ENCODE measurements around the gene OSGIN1.

OSGIN1 gene

DNA sequence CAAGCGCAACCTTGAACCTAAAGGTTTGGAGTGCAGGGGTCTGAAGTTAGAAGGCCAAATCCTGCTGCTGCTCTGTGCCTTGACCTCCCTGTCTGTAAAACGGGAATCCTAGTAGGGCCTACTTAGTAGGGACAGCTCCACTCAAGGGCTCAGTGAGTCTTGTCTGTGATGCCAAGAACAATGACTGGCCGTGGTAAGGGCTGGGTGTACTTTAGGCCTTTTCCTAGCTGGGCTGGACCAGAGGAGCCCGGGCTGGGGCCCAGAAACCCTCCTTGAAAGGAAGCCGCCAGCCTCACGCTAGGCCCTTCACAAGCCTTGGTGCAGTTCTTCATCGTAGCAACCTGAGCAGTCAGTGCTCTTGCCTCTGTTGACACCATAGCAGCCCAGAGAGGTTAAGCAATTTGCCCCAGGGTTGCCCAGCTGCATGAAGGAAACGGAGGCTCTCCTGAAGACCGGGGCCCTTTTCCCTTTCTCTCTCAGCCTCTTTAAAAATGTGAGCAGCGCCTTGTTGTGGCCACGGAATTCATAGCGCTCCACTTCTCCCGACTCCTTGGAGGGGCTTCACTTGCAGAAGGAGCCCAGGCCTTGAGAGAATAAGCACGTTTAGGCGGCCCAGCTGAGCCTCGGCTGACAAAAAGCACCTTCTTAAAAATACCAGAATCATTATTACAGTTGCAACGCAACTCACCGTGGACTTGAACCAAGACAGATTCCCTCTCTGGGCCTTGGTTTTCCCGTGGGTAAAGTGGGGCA is 19.4 kb downstream of the OSGIN1 start:
- DNase-seq (ENCODE audit: low spot score) = no peak

GRCh38 chr16:83973077-83973476 is 20.0 kb downstream of the OSGIN1 start:
- DNase-seq (ENCODE audit: low spot score) = no peak

- DNase-seq (ENCODE audit: low spot score) = no peak
Observed at GRCh38 chr16:83973581-83974385, 20.7 kb downstream of the OSGIN1 start.

DNA sequence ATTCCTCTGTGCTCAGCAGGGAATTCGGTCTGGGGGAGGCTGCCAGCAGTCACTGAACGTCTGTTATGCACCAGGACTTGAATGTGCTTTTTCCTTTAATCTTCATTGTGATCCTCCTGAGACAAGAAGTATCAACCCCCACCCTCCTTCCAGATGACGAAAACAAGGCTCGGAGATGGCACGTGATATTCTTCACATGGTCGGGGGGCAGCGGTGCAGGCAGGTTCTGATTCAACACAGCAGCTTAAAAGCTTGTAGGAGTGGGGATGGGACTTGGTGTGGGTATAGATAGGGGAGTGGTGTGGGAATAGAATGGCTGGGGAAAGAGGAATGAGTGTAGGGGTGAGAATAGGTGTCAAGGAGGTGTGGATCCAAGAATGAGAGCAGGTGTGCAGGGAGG is 21.4 kb downstream of the OSGIN1 start:
- no peak for DNase-seq (ENCODE audit: low spot score)

- no peak for DNase-seq (ENCODE audit: low spot score)
Observed at GRCh38 chr16:83975590-83976260, 22.7 kb downstream of the OSGIN1 start.

- DNase-seq (ENCODE audit: low spot score) = no peak
Observed at GRCh38 chr16:83977056-83977815, 24.2 kb downstream of the OSGIN1 start.

- no peak for DNase-seq (ENCODE audit: low spot score)
Observed at GRCh38 chr16:83978401-83978904, 25.4 kb downstream of the OSGIN1 start.

DNA sequence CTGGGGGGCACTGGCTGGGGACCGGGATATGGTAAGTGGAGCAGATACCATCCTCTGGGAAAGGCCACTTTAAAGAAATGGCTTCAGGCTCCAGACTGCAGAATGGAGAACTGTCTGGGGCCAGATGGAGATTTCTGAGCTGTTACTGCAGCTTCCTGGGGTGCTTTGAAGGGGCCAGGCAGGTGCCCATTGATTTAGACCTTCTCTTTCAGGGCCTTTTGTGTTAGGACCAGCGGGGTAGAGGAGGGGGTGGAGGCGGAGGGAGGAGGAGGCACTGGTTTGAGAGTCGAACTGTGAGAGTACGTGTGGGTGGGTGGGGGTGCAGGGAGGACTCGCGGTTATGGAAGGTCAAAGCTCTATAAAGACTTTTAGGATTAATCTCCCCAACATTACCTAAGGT is 26.4 kb downstream of the OSGIN1 start:
- DNase-seq (ENCODE audit: low spot score) = no peak

DNA sequence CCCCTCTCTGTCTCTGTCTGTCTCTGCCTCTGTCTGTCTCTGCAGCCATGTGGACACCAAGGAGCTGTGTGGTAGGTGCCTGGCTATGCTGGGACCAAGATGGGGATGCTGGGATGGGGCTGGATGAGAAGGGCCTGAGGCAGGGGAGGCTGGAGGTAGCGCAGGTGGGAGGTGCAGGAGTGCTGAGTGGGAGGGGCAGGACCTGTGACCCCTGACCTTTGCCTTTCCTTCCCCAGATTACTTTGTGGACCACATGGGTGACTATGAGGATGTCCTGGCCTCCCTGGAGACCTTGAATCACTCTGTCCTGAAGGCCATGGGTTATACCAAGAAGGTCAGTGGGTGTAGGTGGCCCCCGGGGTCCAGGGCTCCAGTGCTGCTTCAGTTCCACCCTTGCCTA is 27.8 kb downstream of the OSGIN1 start:
- no peak for DNase-seq (ENCODE audit: low spot score)

DNA sequence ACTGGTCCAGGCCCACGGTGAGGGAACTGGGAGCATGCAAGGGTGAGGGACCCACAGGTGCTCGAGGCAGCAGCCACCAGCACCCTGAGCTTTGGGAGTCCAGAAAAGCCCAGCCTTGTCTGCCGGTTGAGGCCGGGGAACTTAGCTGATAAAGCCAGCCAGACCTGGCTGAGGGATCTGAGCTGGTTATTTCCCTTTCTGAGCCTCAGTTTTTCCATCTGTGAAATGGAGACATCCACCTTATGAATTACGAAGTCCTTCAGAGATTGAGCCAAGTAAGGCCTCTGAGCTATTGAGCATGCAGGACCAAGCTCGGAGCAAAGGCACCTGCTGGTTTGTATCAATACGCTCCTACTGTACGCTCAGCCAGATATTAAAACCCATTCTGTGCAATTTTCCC is 28.8 kb downstream of the OSGIN1 start:
- DNase-seq (ENCODE audit: low spot score) = no peak

- DNase-seq (ENCODE audit: low spot score) = no peak
Observed at GRCh38 chr16:83983491-83983890, 30.5 kb downstream of the OSGIN1 start.

DNA sequence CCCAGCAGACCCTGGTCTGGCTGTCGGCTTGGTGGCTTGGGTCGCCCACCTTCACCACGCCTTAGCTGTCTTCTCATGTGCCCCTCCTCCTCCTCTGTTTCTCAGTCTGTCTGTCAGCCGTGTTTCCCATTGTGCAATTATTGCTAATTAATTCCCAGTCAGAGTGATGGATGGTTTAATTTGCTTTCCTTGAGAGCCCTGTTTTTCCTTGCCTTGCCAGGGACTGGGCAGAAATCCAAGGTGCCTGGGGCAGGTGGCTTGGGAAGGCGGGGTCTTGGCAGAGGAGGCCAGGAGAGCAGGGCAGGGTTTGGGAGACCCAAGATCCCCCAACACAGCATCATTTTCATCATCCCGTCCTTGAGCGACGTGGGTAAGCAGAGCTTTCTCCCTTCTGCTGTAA is 36.3 kb downstream of the OSGIN1 start:
- no peak for DNase-seq (ENCODE audit: low spot score)

DNA sequence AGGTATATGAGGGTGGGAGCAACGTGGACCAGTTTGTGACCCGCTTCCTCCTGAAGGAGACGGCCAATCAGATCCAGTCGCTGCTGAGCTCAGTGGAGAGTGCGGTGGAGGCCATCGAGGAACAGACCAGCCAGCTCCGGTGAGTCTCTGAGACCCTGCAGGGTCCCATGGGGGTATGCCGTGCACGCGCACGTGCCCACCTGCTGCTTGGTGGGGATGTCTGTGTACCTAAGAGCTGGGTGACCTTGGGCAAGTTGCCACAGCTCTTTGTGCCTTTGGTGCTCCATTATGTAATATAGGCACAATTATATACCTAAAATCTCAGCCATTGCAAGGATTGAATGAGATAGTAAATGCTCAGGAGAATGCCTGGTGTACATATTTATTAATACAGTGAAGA is 37.5 kb downstream of the OSGIN1 start:
- DNase-seq (ENCODE audit: low spot score) = no peak

DNA sequence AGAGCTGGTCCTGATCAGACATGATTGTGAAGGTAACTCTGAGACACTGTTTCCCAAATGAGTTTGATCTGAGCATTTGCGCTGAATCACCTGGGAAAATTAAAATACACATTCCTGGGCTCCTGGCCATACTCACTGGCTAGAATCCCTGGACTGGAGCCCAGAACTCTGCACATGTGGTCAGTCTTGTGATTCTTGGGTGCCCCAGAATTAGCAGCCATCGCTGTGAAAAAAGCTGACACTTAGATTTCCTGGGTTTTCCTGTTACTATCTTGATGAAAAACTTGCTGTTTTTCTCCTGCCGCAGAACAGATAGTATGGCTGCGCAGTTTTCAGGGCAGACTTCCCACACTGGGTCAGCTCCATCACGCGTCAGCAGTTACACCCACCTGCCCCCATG is 39.6 kb downstream of the OSGIN1 start:
- DNase-seq (ENCODE audit: low spot score) = no peak

- DNase-seq (ENCODE audit: low spot score) = no peak
Observed at GRCh38 chr16:83994087-83994486, 41.0 kb downstream of the OSGIN1 start.

- DNase-seq (ENCODE audit: low spot score) = no peak
Observed at GRCh38 chr16:83994703-83995102, 41.7 kb downstream of the OSGIN1 start.

- no peak for DNase-seq (ENCODE audit: low spot score)
Observed at GRCh38 chr16:83995754-83996153, 42.7 kb downstream of the OSGIN1 start.

DNA sequence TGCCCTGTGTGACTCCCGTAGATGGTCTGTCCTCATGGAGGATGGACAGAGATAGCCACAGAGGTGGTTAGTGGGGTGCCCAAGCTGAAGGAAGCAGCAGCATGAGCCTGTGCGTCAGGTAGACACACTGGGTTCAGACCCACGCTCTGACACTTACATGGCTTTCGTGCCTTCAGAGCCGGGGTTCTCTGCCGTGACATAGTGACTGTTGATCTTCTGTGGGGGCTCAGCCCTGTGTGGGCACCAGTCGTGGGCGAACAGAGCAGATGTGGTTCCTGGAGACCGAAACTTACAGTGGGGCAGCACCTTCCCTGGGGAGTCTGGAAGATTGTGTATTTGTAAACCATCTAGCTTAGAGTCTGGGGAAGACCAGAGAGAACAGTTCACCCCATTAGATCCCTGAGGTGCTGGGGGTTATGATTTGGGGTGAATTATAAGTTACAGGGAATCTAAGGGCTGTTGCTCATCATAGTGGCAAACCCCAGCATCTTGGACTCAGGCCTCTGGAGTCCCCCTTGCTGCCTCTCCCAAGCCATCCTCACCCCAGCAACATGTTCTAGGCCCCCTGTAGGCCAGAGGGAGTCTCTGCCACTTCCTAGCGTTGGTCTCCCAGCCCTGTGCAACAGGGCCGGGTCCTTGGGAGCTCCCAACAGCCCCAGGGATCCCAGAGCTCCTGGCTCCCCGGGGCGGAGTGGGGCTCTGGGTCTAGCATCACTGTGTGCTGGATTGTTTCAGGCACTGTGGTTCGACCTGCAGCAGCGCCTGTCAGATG is 43.6 kb downstream of the OSGIN1 start:
- no peak for DNase-seq (ENCODE audit: low spot score)

GRCh38 chr16:83998091-83998490 is 45.1 kb downstream of the OSGIN1 start:
- DNase-seq (ENCODE audit: low spot score) = no peak

- DNase-seq (ENCODE audit: low spot score) = no peak
Observed at GRCh38 chr16:84000989-84001642, 48.1 kb downstream of the OSGIN1 start.

DNA sequence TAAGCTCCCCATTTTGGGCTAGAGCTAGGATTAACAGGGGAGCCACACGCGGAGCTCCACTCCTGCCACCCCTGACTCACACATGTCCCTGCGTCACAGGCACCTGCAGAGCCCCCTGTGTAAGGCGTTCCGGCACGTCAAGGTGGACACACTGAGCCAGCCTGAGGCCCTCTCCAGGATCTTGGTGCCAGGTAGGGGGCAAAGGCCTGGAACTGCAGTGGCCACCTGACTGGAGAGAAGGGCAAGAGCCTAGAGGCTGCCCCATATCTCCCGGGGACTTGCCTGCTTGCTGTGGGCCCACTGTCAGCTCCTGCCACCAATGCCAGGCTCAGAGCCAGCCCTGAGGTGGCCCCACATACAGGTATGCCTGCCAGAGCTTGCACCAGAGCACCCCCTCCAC is 48.7 kb downstream of the OSGIN1 start:
- no peak for DNase-seq (ENCODE audit: low spot score)

All from left forelimb (tissue), 1 donor.